K562 (cell line): ENCODE results near the gene ABHD8. TPM values are rescaled to one million over a fixed set of nuclear protein-coding genes. Genes with fewer than 3 reads are reported as not detected.

Experiments used
- ATF7 ChIP-seq: fragments of 450-650 bp; IDR thresholded peaks from 2 replicates; pipeline ENCODE4 v1.7.1; 2014; ENCODE audit warnings: mild to moderate bottlenecking, moderate library complexity
- CBFB ChIP-seq: sonication (generic); formaldehyde crosslinking; IDR thresholded peaks from 2 replicates; pipeline ENCODE4 v1.4.0; 2020; ENCODE audit warnings: mild to moderate bottlenecking, missing genetic modification reagents
- CHD7 ChIP-seq: fragments of 200-600 bp; sonication (generic); IDR thresholded peaks from one replicate; pipeline ENCODE4 v1.6.1; 2012; ENCODE audit warnings: mild to moderate bottlenecking, low read depth, low read length, inconsistent platforms
- E2F3 ChIP-seq: fragments of 250-450 bp; sonication (Bioruptor Pico); IDR thresholded peaks from 2 replicates; pipeline ENCODE4 v1.4.0; 2020; ENCODE audit warnings: mild to moderate bottlenecking
- FIP1L1 ChIP-seq: fragments of 200-400 bp; formaldehyde crosslinking; IDR thresholded peaks from 2 replicates; pipeline ENCODE4 v1.6.1; 2018; ENCODE audit warnings: mild to moderate bottlenecking, low read depth, low read length; ENCODE audit not compliant: poor library complexity, severe bottlenecking
- KDM2B ChIP-seq: fragments of 250-450 bp; sonication (Bioruptor Pico); IDR thresholded peaks from 2 replicates; pipeline ENCODE4 v1.8.0; 2021; ENCODE audit warnings: mild to moderate bottlenecking, moderate library complexity
- SMARCB1 ChIP-seq: IDR thresholded peaks from 2 replicates; pipeline ENCODE4 v1.6.1; 2011; ENCODE audit warnings: improper control_type of control experiment, low read depth; ENCODE audit not compliant: insufficient read length
- ZNF592 ChIP-seq: fragments of 450-650 bp; IDR thresholded peaks from 2 replicates; pipeline ENCODE4 v1.6.1; 2017; ENCODE audit warnings: antibody characterized with exemption, mild to moderate bottlenecking
- polyA plus RNA-seq, 8 experiments: library from polyadenylated mRNA; depleted of rRNA in 4 of 8; stranded (reverse) in 5 of 8; unstranded in 3 of 8; fragments of >200 nt; fragmentation: Nextera tagmentation in 2 of 8; fragmentation: Illumina TruSeq in 1 of 8; extraction: Ambion mirVana in 2 of 8; extraction: Trizol in 1 of 8; gene quantifications; 2 replicates each; pipeline versions ENCODE4 v1.2.1 to v1.2.3, GENCODE V29; 2011 to 2014; ENCODE audit warnings: inconsistent platforms in 1 of 8, missing spikeins in 1 of 8
- total RNA-seq, 7 experiments: library from RNA; depleted of rRNA in 6 of 7; stranded (reverse); fragments of >200 nt in 6 of 7; fragmentation: Illumina TruSeq in 2 of 7; extraction: Trizol in 2 of 7; gene quantifications; 2 replicates each; pipeline versions ENCODE4 v1.2.1 to v1.2.3, GENCODE V29; 2011 to 2021; ENCODE audit warnings: low replicate concordance in 1 of 7
- TF ChIP-seq, protein P1 (sequence below): sonication (generic); formaldehyde crosslinking; IDR thresholded peaks from 2 replicates; pipeline ENCODE4 v1.8.1; 2023; ENCODE audit warnings: mild to moderate bottlenecking, missing genetic modification reagents
- TF ChIP-seq, protein P2 (sequence below): sonication (generic); formaldehyde crosslinking; IDR thresholded peaks from 2 replicates; pipeline ENCODE4 v1.9.0; 2022; ENCODE audit warnings: mild to moderate bottlenecking, missing genetic modification reagents

Gene ABHD8
- total and polyA plus RNA-seq, 9 of the 15 experiments (the other 6 are each of a cell fraction or from before 2014, with no cell fraction given): 0.04 to 6.6 (median 2.0) TPM; not detected in 1

DNA sequence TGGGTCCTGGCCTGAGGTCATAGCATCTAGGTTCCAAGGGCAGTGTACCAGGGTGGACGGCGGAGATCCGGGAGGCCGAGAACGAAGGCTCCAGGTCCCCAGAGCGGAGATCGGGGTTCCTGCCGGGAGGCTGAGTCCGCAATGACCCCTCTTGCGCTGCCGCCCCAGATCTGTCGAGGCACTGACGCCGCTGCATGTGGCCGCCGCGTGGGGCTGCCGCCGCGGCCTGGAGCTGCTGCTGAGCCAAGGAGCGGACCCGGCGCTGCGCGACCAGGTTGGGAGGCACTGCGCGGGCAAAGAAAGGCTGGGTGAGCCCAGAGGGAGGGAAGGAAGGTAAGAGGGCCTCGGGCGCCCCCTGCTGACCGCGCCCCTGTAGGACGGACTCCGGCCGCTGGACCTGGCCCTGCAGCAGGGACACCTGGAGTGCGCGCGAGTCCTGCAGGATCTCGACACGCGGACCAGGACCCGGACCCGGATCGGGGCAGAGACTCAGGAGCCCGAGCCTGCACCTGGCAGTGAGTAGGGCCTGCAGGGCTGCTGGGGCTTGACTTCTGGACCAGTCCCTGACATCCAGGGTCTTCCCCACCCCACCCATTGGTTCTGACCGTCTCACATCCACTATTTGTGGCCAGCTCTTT lies 20.6 kb downstream of the ABHD8 start (continued):
- TF ChIP-seq, protein P1, sequence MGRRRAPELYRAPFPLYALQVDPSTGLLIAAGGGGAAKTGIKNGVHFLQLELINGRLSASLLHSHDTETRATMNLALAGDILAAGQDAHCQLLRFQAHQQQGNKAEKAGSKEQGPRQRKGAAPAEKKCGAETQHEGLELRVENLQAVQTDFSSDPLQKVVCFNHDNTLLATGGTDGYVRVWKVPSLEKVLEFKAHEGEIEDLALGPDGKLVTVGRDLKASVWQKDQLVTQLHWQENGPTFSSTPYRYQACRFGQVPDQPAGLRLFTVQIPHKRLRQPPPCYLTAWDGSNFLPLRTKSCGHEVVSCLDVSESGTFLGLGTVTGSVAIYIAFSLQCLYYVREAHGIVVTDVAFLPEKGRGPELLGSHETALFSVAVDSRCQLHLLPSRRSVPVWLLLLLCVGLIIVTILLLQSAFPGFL (CRISPR knock-in tag): no peak
- TF ChIP-seq ATF7: peak; percentile 30; the same call in 1 of the 2 replicates
- TF ChIP-seq, protein P2, sequence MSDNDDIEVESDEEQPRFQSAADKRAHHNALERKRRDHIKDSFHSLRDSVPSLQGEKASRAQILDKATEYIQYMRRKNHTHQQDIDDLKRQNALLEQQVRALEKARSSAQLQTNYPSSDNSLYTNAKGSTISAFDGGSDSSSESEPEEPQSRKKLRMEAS: peak; percentile 63
- TF ChIP-seq CBFB (CRISPR knock-in tag): peak; percentile 88; the same call in 1 of the 2 replicates
- peak; percentile 52 for TF ChIP-seq ZNF592
- TF ChIP-seq CHD7: no peak
- TF ChIP-seq SMARCB1: no peak
- 0 out of 2 replicates have a peak, but pooled peaks have one; percentile 30 for TF ChIP-seq E2F3
- peak; percentile 75 for TF ChIP-seq FIP1L1
- TF ChIP-seq KDM2B (CRISPR knock-in tag): peak; percentile 81; the same call in 1 of the 2 replicates
